Activated CD4-positive, alpha-beta T cell treated with anti-CD3 and anti-CD28 coated beads, Interleukin-2, amount 50 U/mL, for 16 hours (primary cell): ENCODE measurements around the gene MRPL23.
"Not testable (repeated sequence)": the region's sequence is repeated elsewhere in the genome, so short reads cannot be mapped to it uniquely, and the experiment has no call there.

Experiments used
- DNase-seq: peaks from one replicate; pipeline ENCODE4 v3.0.0-alpha.2; 2020

Gene MRPL23

GRCh38 chr11:1934335-1935155 is 12.6 kb upstream of the MRPL23 start:
- no peak for DNase-seq

GRCh38 chr11:1935156-1936071 is 11.7 kb upstream of the MRPL23 start:
- DNase-seq, result no peak

- no peak for DNase-seq
Measured at GRCh38 chr11:1936072-1936780, 10.9 kb upstream of the MRPL23 start.

GRCh38 chr11:1936781-1937615 is 10.1 kb upstream of the MRPL23 start:
- DNase-seq, result no peak

GRCh38 chr11:1937616-1938342 is 9.4 kb upstream of the MRPL23 start:
- DNase-seq, result no peak

GRCh38 chr11:1938343-1939005 is 8.7 kb upstream of the MRPL23 start:
- no peak for DNase-seq

- DNase-seq, result no peak
Measured at GRCh38 chr11:1939006-1939625, 8.0 kb upstream of the MRPL23 start.

GRCh38 chr11:1939788-1940187 is 7.3 kb upstream of the MRPL23 start:
- not testable (repeated sequence) for DNase-seq

GRCh38 chr11:1942558-1943260 is 4.4 kb upstream of the MRPL23 start:
- DNase-seq, result no peak

GRCh38 chr11:1943576-1943975 is 3.6 kb upstream of the MRPL23 start:
- DNase-seq, result no peak

- no peak for DNase-seq
Measured at GRCh38 chr11:1943977-1944376, 3.2 kb upstream of the MRPL23 start.

- no peak for DNase-seq
Measured at GRCh38 chr11:1947592-1948237, 583 bp downstream of the MRPL23 start.

- DNase-seq, result no peak
Measured at GRCh38 chr11:1948389-1948788, 1.3 kb downstream of the MRPL23 start.

- no peak for DNase-seq
Measured at GRCh38 chr11:1949302-1949701, 2.2 kb downstream of the MRPL23 start.

- no peak for DNase-seq
Measured at GRCh38 chr11:1949922-1950321, 2.8 kb downstream of the MRPL23 start.

GRCh38 chr11:1952806-1953482 is 5.8 kb downstream of the MRPL23 start:
- DNase-seq, result no peak

- DNase-seq, result peak; percentile 13
Measured at GRCh38 chr11:1953489-1954266, 6.5 kb downstream of the MRPL23 start.

- no peak for DNase-seq
Measured at GRCh38 chr11:1958367-1958766, 11.2 kb downstream of the MRPL23 start.
